EH (cell line): ENCODE data around the gene ZNF407.

ENCODE experiments used
- DNase-seq: peaks from one replicate; pipeline ENCODE4 v3.0.0-alpha.2; 2015; ENCODE audit warnings: low read depth

The ZNF407 gene

GRCh38 chr18:74791501-74792194 is 194.0 kb downstream of the ZNF407 start:
- peak; percentile 50 for DNase-seq

- no peak for DNase-seq
These were observed 196.1 kb downstream of the ZNF407 start for GRCh38 chr18:74793746-74794145.

GRCh38 chr18:74795751-74796150 is 198.1 kb downstream of the ZNF407 start:
- no peak for DNase-seq

GRCh38 chr18:74796211-74796610 is 198.5 kb downstream of the ZNF407 start:
- DNase-seq, result no peak

GRCh38 chr18:74796841-74797576 is 199.3 kb downstream of the ZNF407 start:
- DNase-seq, result peak; percentile 80

- DNase-seq, result peak; percentile 3
These were observed 200.0 kb downstream of the ZNF407 start for GRCh38 chr18:74797577-74798151.

- no peak for DNase-seq
These were observed 201.9 kb downstream of the ZNF407 start for GRCh38 chr18:74799542-74799941.

DNA sequence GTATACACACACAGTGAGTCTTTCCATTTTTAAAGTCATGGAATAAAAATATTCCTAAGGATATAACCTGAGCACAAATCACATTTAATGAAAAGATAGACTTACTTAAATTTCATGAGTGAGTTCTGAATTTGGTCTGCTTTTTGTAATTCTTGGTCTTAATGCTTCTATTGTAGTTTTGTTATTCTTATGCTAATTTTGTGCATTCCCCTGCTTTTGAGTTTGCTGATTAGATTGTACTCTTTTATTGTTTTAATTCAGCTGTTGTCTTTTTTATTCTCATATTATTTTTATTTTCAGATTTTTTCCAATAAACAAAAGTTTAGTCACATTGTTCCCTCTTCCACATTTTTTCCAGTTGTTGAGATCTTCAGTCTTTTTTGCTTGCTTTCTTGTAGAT is 202.4 kb downstream of the ZNF407 start:
- DNase-seq, result no peak

DNA sequence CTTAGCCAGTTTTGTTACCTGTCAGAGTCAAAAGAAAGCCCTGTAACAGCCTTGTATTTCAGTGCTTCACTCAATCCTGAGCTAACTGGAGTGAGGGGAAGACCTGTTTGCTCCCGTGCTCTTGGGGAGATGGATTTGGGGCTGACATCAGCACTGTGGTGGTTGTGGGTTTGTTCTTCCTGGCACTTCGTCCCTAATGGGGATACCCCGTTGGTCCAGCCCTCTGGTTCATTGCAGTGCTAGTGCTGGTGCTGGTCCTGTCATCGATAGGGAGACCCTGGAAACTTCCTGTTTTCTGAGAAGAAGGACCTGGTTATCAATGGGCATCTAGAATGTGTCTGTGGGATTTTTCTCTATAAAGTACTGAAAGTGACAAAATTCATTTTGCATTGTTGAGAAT is 205.4 kb downstream of the ZNF407 start:
- DNase-seq, result no peak

DNA sequence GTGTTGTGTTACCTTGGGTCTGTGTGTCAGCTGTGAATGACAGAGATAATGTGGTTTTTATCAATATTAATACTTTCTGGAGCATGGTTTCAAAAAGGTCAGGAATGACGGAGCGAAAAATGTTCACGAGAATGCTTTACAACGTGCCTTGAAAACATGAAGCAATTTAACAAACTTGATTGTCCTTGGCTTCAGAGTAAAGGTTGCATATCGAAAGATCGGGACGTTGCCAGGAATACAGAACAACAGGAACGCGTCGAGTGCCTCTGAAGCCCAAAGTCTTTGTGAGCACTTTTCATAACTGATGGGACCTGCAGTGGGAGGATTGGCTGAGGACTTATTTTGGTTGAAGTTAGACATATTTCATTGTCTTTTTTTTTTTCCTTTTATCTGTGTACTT is 206.1 kb downstream of the ZNF407 start:
- DNase-seq, result no peak

GRCh38 chr18:74804677-74805076 is 207.0 kb downstream of the ZNF407 start:
- DNase-seq, result no peak

DNA sequence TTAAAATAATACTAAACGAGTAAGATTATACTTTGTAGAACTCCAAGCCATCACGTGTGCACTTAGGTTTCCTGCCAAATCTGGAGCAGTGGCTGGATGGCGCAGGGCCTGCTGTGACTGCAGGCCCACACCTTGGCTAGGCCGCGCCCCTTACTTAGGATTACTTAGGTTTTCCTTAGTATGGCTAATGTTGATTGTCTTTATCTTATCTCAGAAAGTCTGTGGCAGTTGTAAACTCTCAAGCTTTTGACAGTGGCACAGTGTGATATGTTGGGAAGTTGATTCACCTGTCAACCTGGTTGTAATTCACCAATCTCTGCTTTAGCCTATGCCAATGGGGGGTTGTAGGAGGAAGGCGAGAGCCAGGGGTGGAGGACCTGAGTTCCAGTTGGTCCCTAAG is 208.4 kb downstream of the ZNF407 start:
- DNase-seq, result no peak

- peak; percentile 88 for DNase-seq
These were observed 209.2 kb downstream of the ZNF407 start for GRCh38 chr18:74806700-74807416.

DNA sequence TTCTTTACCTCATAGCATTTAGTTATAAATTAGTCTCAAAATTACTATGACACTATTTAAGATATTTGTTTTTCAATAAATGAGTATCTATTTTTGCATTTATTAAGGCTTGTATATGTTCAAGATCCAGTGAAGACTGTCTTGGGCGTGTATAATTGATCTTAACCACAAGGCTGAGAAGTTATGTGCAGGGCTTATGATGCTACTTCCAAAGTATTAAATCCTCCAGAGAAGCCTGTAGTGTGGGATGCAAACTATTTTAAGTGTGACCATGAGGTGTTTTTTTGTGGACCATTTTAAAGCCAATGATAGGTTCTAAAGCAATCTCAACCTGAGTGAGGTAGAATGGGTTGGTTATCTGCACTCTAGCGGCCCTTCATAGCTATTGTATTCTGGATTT is 219.9 kb downstream of the ZNF407 start:
- peak; percentile 32 for DNase-seq

- DNase-seq, result peak; percentile 18
These were observed 221.0 kb downstream of the ZNF407 start for GRCh38 chr18:74818516-74819175.

- no peak for DNase-seq
These were observed 221.9 kb downstream of the ZNF407 start for GRCh38 chr18:74819433-74820059.

GRCh38 chr18:74820160-74820780 is 222.6 kb downstream of the ZNF407 start:
- DNase-seq, result no peak

DNA sequence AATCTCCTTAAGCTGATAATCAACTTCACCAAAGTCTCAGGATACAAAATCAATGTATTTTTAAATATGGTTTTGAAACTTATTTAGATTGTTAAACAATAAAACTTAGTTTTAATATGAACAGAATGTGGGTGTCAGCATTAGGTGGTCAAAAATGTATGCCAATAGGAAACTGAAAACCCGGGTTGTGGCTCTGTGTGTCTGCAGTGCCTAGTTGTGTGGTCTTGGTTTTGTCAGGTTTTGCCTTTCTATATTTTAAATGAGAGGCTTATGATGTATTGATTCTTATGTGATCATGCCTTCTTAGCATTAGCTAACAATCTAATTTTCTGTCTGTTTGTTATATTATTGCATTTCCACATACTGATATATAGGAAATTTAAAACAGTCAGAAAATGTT is 227.8 kb downstream of the ZNF407 start:
- DNase-seq, result no peak

DNA sequence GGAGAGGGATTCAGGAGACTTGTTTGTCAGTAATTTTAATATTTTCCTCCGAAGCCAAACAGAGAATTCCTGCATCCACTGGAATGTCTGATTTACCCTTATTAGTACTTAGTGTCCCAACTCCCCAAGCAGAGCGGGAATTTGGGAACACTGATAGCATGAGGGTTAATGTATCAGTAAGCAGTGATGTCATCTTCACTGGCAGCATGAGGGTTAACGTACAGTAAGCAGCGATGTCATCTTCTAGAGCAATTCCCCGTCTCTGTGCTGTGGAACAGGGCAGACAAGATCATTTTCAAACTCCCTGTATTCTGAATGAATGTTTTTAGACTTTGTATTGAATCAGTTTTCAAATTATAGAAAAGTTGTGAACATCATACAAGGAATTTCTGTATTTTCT is 228.9 kb downstream of the ZNF407 start:
- DNase-seq, result no peak

- DNase-seq, result no peak
These were observed 230.5 kb downstream of the ZNF407 start for GRCh38 chr18:74828200-74828599.

- DNase-seq, result peak; percentile 23
These were observed 234.0 kb downstream of the ZNF407 start for GRCh38 chr18:74831571-74832250.
